GM12878 (cell line): ENCODE results near the gene GAPDHS. TPM values are rescaled to one million over a fixed set of nuclear protein-coding genes. Genes with fewer than 3 reads are reported as not detected.
A peak's percentile ranks its signal among the peaks of the same experiment; 100 is the strongest.

Source experiments
- BCL3 ChIP-seq: IDR thresholded peaks from 2 replicates; pipeline ENCODE4 v1.6.1; 2011; ENCODE audit warnings: borderline replicate concordance, low read depth, mild to moderate bottlenecking, moderate library complexity, low read length; ENCODE audit not compliant: insufficient read depth, poor library complexity, severe bottlenecking
- CHD2 ChIP-seq: IDR thresholded peaks from 2 replicates; pipeline ENCODE4 v1.6.1; 2011; ENCODE audit warnings: low read depth, low read length, improper control_type of control experiment, borderline replicate concordance
- DPF2 ChIP-seq: fragments of 450-650 bp; IDR thresholded peaks from 2 replicates; pipeline ENCODE4 v1.6.1; 2017; ENCODE audit warnings: mild to moderate bottlenecking
- HDAC6 ChIP-seq: fragments of 200-600 bp; sonication (generic); IDR thresholded peaks from one replicate; pipeline ENCODE4 v1.8.0; 2017; ENCODE audit warnings: antibody characterized with exemption; ENCODE audit not compliant: unreplicated experiment
- MYC ChIP-seq: IDR thresholded peaks from 2 replicates; pipeline ENCODE4 v1.6.1; 2011; ENCODE audit warnings: mild to moderate bottlenecking, low read length, moderate library complexity, inconsistent platforms; ENCODE audit not compliant: insufficient read depth, insufficient replicate concordance, insufficient read length, severe bottlenecking
- NKRF ChIP-seq: fragments of 450-650 bp; conservative IDR thresholded peaks from 2 replicates; pipeline ENCODE4 v1.6.1; 2017; ENCODE audit warnings: mild to moderate bottlenecking, moderate library complexity
- PRDM15 ChIP-seq: fragments of 450-650 bp; formaldehyde crosslinking; IDR thresholded peaks from 2 replicates; pipeline ENCODE4 v1.4.0; 2020; ENCODE audit warnings: mild to moderate bottlenecking, moderate library complexity
- REST ChIP-seq: IDR thresholded peaks from 2 replicates; pipeline ENCODE4 v1.6.1; 2012; ENCODE audit warnings: mild to moderate bottlenecking, low read depth, low read length
- RFX5 ChIP-seq: IDR thresholded peaks from 2 replicates; pipeline ENCODE4 v1.6.1; 2011; ENCODE audit warnings: low read depth, low read length, improper control_type of control experiment
- SMAD1 ChIP-seq: fragments of 450-650 bp; IDR thresholded peaks from 2 replicates; pipeline ENCODE4 v1.6.1; 2018; ENCODE audit warnings: mild to moderate bottlenecking, low read depth; ENCODE audit not compliant: partially characterized antibody
- SMC3 ChIP-seq: IDR thresholded peaks from 2 replicates; pipeline ENCODE4 v1.6.1; 2011; ENCODE audit warnings: low read length, improper control_type of control experiment, borderline replicate concordance
- SP1 ChIP-seq: IDR thresholded peaks from one replicate; pipeline ENCODE4 v1.6.1; 2011; ENCODE audit warnings: low read depth, low read length
- TAF1 ChIP-seq: IDR thresholded peaks from 2 replicates; pipeline ENCODE4 v1.6.1; 2011; ENCODE audit warnings: mild to moderate bottlenecking, low read depth, low read length, borderline replicate concordance
- TCF12 ChIP-seq: IDR thresholded peaks from 2 replicates; pipeline ENCODE4 v1.6.1; 2011; ENCODE audit warnings: low read depth, mild to moderate bottlenecking, low read length
- TCF3 ChIP-seq: IDR thresholded peaks from 2 replicates; pipeline ENCODE4 v1.6.1; 2012; ENCODE audit warnings: low read depth, mild to moderate bottlenecking, low read length, borderline replicate concordance; ENCODE audit not compliant: insufficient read depth
- ZNF207 ChIP-seq: fragments of 450-650 bp; IDR thresholded peaks from 2 replicates; pipeline ENCODE4 v1.6.1; 2014; ENCODE audit warnings: antibody characterized with exemption, mild to moderate bottlenecking, borderline replicate concordance
- ZNF384 ChIP-seq: IDR thresholded peaks from 2 replicates; pipeline ENCODE4 v1.6.1; 2012; ENCODE audit warnings: low read depth, mild to moderate bottlenecking, low read length, improper control_type of control experiment, borderline replicate concordance
- polyA plus RNA-seq, 11 experiments: library from polyadenylated mRNA; depleted of rRNA in 4 of 11; unstranded in 6 of 11; stranded (reverse) in 5 of 11; fragments of >200 nt; fragmentation: Nextera tagmentation in 4 of 11; fragmentation: Illumina TruSeq in 1 of 11; extraction: Ambion mirVana in 4 of 11; extraction: Trizol in 1 of 11; gene quantifications; 1 replicate in 1 of 11; 2 replicates in 10 of 11; pipeline versions ENCODE4 v1.2.1 to v1.2.3, GENCODE V29; 2011 to 2016; ENCODE audit warnings: inconsistent platforms in 2 of 11, missing spikeins in 2 of 11, low read depth in 1 of 11
- total RNA-seq, 4 experiments: library from RNA; depleted of rRNA in 3 of 4; stranded (reverse); fragments of >200 nt in 3 of 4; fragmentation: Illumina TruSeq in 1 of 4; extraction: Trizol in 1 of 4; gene quantifications; 2 replicates each; pipeline versions ENCODE4 v1.2.1 to v1.2.3, GENCODE V29; 2013 to 2021

GAPDHS gene
- total and polyA plus RNA-seq, 10 of the 15 experiments (the other 5 are each of a cell fraction or from before 2014, with no cell fraction given): 0.08 TPM; not detected in 9

GRCh38 chr19:35545001-35545854, 12.0 kb downstream of the GAPDHS start, which contains the start of gene TMEM147 (continued):
- TF ChIP-seq REST (no peak), SP1 (peak; percentile 58), MYC (no peak), TAF1 (peak; percentile 54; the same call in 1 of the 2 replicates), DPF2 (peak; percentile 66; the same call in 1 of the 2 replicates), HDAC6 (no peak), ZNF384 (no peak), TCF3 (0 out of 2 replicates have a peak, but pooled peaks have one; percentile 41), SMC3 (no peak), PRDM15 (CRISPR knock-in tag) (no peak), CHD2 (peak; percentile 56; the same call in 1 of the 2 replicates), NKRF (peak; percentile 85), BCL3 (peak; percentile 33), TCF12 (0 out of 2 replicates have a peak, but pooled peaks have one; percentile 4), SMAD1 (no peak), RFX5 (peak; percentile 56; the same call in 1 of the 2 replicates), ZNF207 (no peak)
